Ovary (tissue), 9 donors: Measurements from ENCODE around the gene CDH16. TPM values are rescaled to one million over a fixed set of nuclear protein-coding genes. Genes with fewer than 3 reads are reported as not detected.

ENCODE experiments used
- DNase-seq, 5 donors: peaks; one replicate each; pipeline ENCODE4 v3.0.0-alpha.2; 2019 to 2020
- H3K27ac ChIP-seq, 2 donors: fragments of 200-600 bp; one replicate each; pipeline versions ENCODE4 v1.5.1 to v1.8.0; 2019 to 2022
- H3K27me3 ChIP-seq: fragments of 200-600 bp; one replicate; pipeline ENCODE4 v1.8.0; 2022
- H3K36me3 ChIP-seq: fragments of 200-600 bp; sonication (generic); one replicate; pipeline ENCODE4 v1.5.1; 2019
- H3K4me1 ChIP-seq: one replicate; pipeline ENCODE4 v1.8.1; 2013; ENCODE audit warnings: mild to moderate bottlenecking, moderate library complexity; ENCODE audit not compliant: insufficient read depth
- H3K4me3 ChIP-seq: fragments of 200-600 bp; sonication (generic); one replicate; pipeline ENCODE4 v1.5.1; 2017
- H3K9me3 ChIP-seq, 2 donors: fragments of 200-600 bp in 1 of 2; sonication (generic) in 1 of 2; one replicate each; pipeline versions ENCODE4 v1.5.1 to v1.8.1; 2013 to 2019; ENCODE audit warnings: mild to moderate bottlenecking in 1 of 2, moderate library complexity in 1 of 2
- CTCF ChIP-seq, 3 donors: fragments of 450-650 bp in 2 of 3; fragments of 200-600 bp in 1 of 3; IDR thresholded peaks; one replicate each; pipeline versions ENCODE4 v1.5.1 to v1.8.0; 2016 to 2022; ENCODE audit warnings: antibody characterized with exemption in 3 of 3, mild to moderate bottlenecking in 1 of 3
- EP300 ChIP-seq: sonication (generic); formaldehyde crosslinking; IDR thresholded peaks from one replicate; pipeline ENCODE4 v1.6.1; 2017; ENCODE audit warnings: antibody characterized with exemption
- POLR2A ChIP-seq: fragments of 450-650 bp; IDR thresholded peaks from one replicate; pipeline ENCODE4 v1.6.1; 2017; ENCODE audit warnings: antibody characterized with exemption, mild to moderate bottlenecking, moderate library complexity
- WGBS, 3 donors: extraction: QIAGEN DNeasy Blood & Tissue Kit in 1 of 3; methylation state at CpG; one replicate each; pipeline versions ENCODE4 v1.1.5 to v1.1.7; 2013 to 2017; 5-methylcytosine and 5-hydroxymethylcytosine counted together
- intact Hi-C, 4 donors: fragments of 100-400 bp; cut with DNase I; formaldehyde crosslinking; loops; one replicate each; pipeline versions ENCODE4 v1.11.0 to v1.15.1; 2022 to 2023
- polyA plus RNA-seq, 2 donors: library from polyadenylated mRNA; stranded (reverse); fragments of 200-250 nt in 1 of 2; fragments of 350-450 nt in 1 of 2; fragmentation: Illumina TruSeq in 1 of 2; extraction: RNeasy Lipid Tissue Mini Kit (QIAGEN cat#74804) in 1 of 2; gene quantifications; one replicate each; pipeline ENCODE4 v1.2.3, GENCODE V29; 2013 to 2014
- total RNA-seq, 7 donors: library from RNA; depleted of rRNA in 2 of 7; stranded (reverse); fragments of >200 nt in 2 of 7; fragmentation: NEBNext Ultra II Directional in 3 of 7; extraction: Animal tissue kit (Norgen Biotek cat#: 25700) in 3 of 7; gene quantifications; one replicate each; pipeline versions ENCODE4 v1.1.0 to v1.2.4, GENCODE V29; 2016 to 2023
- donor health status: DM: no; HTN: no; CAD: no; lungs with moderate emphysema.
- donor health status: DM: no; HTN: no; CAD: no.
- donor health status: Bipolar disorder and iron deficiency.
- donor health status: DM: yes; HTN: yes; CAD: no.
- donor health status: DM: no; HTN: no; CAD: no.
- donor health status: DM: yes; HTN: yes; CAD: no.

Gene CDH16
- total and polyA plus RNA-seq, 9 donors, result 0.12 to 19.2 (median 0.57) TPM; not detected in 4

- no peaks in the 10 kb centered on the region for H3K27me3 ChIP-seq
- H3K4me1 ChIP-seq, result peaks cover 46% of the 10 kb centered on the region
Measured at GRCh38 chr16:66900721-66901441, 17.8 kb downstream of the CDH16 start.

GRCh38 chr16:66899945-66900710, 18.6 kb downstream of the CDH16 start:
- no peaks in the 10 kb centered on the region for H3K9me3 ChIP-seq
- no peak for TF ChIP-seq EP300
- TF ChIP-seq CTCF (IDR thresholded peaks at IDR 0.05), result no peak
- TF ChIP-seq POLR2A, result no peak
- H3K4me3 ChIP-seq, result no peak overlapping the region
- no peaks in the 10 kb centered on the region for H3K27me3 ChIP-seq
- H3K4me1 ChIP-seq, result peaks cover 42% of the 10 kb centered on the region
- H3K27ac ChIP-seq, result peak overlapping the region; percentile 63 to 81
- H3K36me3 ChIP-seq, result no peaks in the 10 kb centered on the region
- peak; percentile 92 to 95 (median 94) for DNase-seq
- intact Hi-C loops, result loop anchor here in 3 of 4 donors (5.0 to 10.0 kb wide), 2 partner anchors 32 to 255 kb away; partner anchors contain the start of genes CIAO2B (in 2 of the 3), B3GNT9 (in 1 of the 3), FBXL8 (in 1 of the 3) and TRADD (in 1 of the 3)
- 12 to 16% (median 14%) methylated on average over 9 of the region's 9 CpGs for WGBS, 3 donors

More at GRCh38 chr16:66900721-66901441, 17.8 kb downstream of the CDH16 start:
- intact Hi-C loops, result no loop called here
- DNase-seq, result peak; percentile 64 to 71 (median 66)
- TF ChIP-seq POLR2A (no peak), EP300 (no peak), CTCF (IDR thresholded peaks at IDR 0.05) (no peak)
- 11 to 15% (median 12%) methylated on average over 7 of the region's 7 CpGs for WGBS, 3 donors
- Histone ChIP-seq H3K27ac (peak overlapping the region; percentile 63 to 81), H3K9me3 (no peaks in the 10 kb centered on the region), H3K4me3 (no peak overlapping the region), H3K36me3 (no peaks in the 10 kb centered on the region)

GRCh38 chr16:66899310-66899944, 19.3 kb downstream of the CDH16 start:
- WGBS, 3 donors, result 60 to 64% (median 62%) methylated on average over 6 of the region's 6 CpGs
- DNase-seq, result peak; percentile 47 to 72 (median 62)

More at GRCh38 chr16:66899310-66899944, 19.3 kb downstream of the CDH16 start:
- no peaks in the 10 kb centered on the region for H3K27me3 ChIP-seq
- peaks cover 38% of the 10 kb centered on the region for H3K4me1 ChIP-seq
- no peaks in the 10 kb centered on the region for H3K9me3 ChIP-seq
- H3K27ac ChIP-seq, result peak overlapping the region; percentile 68 to 81
- no peak overlapping the region for H3K4me3 ChIP-seq
- H3K36me3 ChIP-seq, result no peaks in the 10 kb centered on the region
- TF ChIP-seq EP300, result no peak
- TF ChIP-seq CTCF (IDR thresholded peaks at IDR 0.05), result no peak
- no peak for TF ChIP-seq POLR2A
- intact Hi-C loops, result loop anchor here in 3 of 4 donors (5.0 to 10.0 kb wide), 2 partner anchors 33 to 255 kb away; partner anchors contain the start of genes CIAO2B (in 2 of the 3), B3GNT9 (in 1 of the 3), FBXL8 (in 1 of the 3) and TRADD (in 1 of the 3)
